IMR-90 (cell line): ENCODE measurements around the gene INMT. TPM values are rescaled to one million over a fixed set of nuclear protein-coding genes. Genes with fewer than 3 reads are reported as not detected.

Experiments
- ATAC-seq: fragments of 200-7000 bp; cut with Tn5 transposase; 2 replicates; pipeline ENCODE4 v1.9.1; 2020; ENCODE audit warnings: low read depth, mild to moderate bottlenecking, moderate library complexity
- BruUV-seq: library from RNA; stranded (reverse); fragments of 400-500 nt; replicated peaks from 2 replicates; lab custom pipeline; 2021; lab: Mats Ljungman, UMichigan
- CTCF ChIA-PET: fragments of 300-600 bp; formaldehyde crosslinking; extraction: SDS; loops from one replicate; lab custom pipeline; 2021; ENCODE audit warnings: antibody characterized with exemption; lab: Yijun Ruan, JAX
- POLR2A ChIA-PET: fragments of 300-600 bp; sonication (Branson Sonifier 250); formaldehyde crosslinking; loops from one replicate; lab custom pipeline; 2022; ENCODE audit warnings: antibody characterized with exemption; ENCODE audit not compliant: unreplicated experiment; lab: Charles Lee
- DNase-seq: peaks from one replicate; pipeline ENCODE4 v3.0.0; 2013
- H2AFZ ChIP-seq: replicated peaks from 2 replicates; pipeline ENCODE3; 2013; ENCODE audit warnings: low read length, mild to moderate bottlenecking; ENCODE audit not compliant: poor library complexity
- H2AK5ac ChIP-seq: 2 replicates; pipeline ENCODE4 v1.6.1; 2013; ENCODE audit warnings: low read depth, low read length, inconsistent platforms
- H2AK9ac ChIP-seq: replicated peaks from 2 replicates; pipeline ENCODE3; 2013; ENCODE audit warnings: mild to moderate bottlenecking, low read depth, low read length, moderate library complexity; ENCODE audit not compliant: poor library complexity
- H2BK120ac ChIP-seq: 2 replicates; pipeline ENCODE4 v1.6.1; 2013; ENCODE audit warnings: low read depth, low read length, inconsistent platforms
- H2BK15ac ChIP-seq: 3 replicates; pipeline ENCODE4 v1.6.1; 2013; ENCODE audit warnings: low read depth, low read length, inconsistent platforms
- H2BK20ac ChIP-seq: 2 replicates; pipeline ENCODE4 v1.6.1; 2013; ENCODE audit warnings: low read depth, mild to moderate bottlenecking, inconsistent platforms, low read length, moderate library complexity
- H2BK5ac ChIP-seq: 2 replicates; pipeline ENCODE4 v1.6.1; 2013; ENCODE audit warnings: mild to moderate bottlenecking, low read depth, low read length, inconsistent platforms; ENCODE audit not compliant: poor library complexity, severe bottlenecking
- H3K14ac ChIP-seq: replicated peaks from 2 replicates; pipeline ENCODE4 v1.6.1; 2013; ENCODE audit warnings: low read depth, low read length, inconsistent platforms
- H3K18ac ChIP-seq: 2 replicates; pipeline ENCODE4 v1.6.1; 2013; ENCODE audit warnings: low read depth, low read length, control low read depth
- H3K23ac ChIP-seq: 2 replicates; pipeline ENCODE4 v1.6.1; 2013; ENCODE audit warnings: low read depth, low read length, inconsistent platforms
- H3K27ac ChIP-seq: 2 replicates; pipeline ENCODE4 v1.5.1; 2013; ENCODE audit warnings: mild to moderate bottlenecking, control low read depth, low read length; ENCODE audit not compliant: insufficient read depth
- H3K27me3 ChIP-seq: 2 replicates; pipeline ENCODE4 v1.6.1; 2013; ENCODE audit warnings: low read length; ENCODE audit not compliant: control insufficient read depth, insufficient read depth
- H3K36me3 ChIP-seq: 2 replicates; pipeline ENCODE4 v1.6.1; 2013; ENCODE audit warnings: low read length, mixed read lengths; ENCODE audit not compliant: control insufficient read depth, insufficient read depth
- H3K4ac ChIP-seq: 2 replicates; pipeline ENCODE4 v1.6.1; 2013; ENCODE audit warnings: low read depth, low read length, inconsistent platforms
- H3K4me1 ChIP-seq: 2 replicates; pipeline ENCODE4 v1.6.1; 2013; ENCODE audit warnings: low read length, mixed read lengths; ENCODE audit not compliant: control insufficient read depth, insufficient read depth
- H3K4me2 ChIP-seq: 2 replicates; pipeline ENCODE4 v1.6.1; 2013; ENCODE audit warnings: low read depth, mild to moderate bottlenecking, control low read depth, low read length, moderate library complexity
- H3K4me3 ChIP-seq: 2 replicates; pipeline ENCODE4 v1.5.1; 2013; ENCODE audit warnings: low read depth, mild to moderate bottlenecking, control low read depth, low read length, moderate library complexity; ENCODE audit not compliant: insufficient read depth
- H3K56ac ChIP-seq: 2 replicates; pipeline ENCODE4 v1.6.1; 2013; ENCODE audit warnings: low read length, inconsistent platforms; ENCODE audit not compliant: insufficient read depth; ENCODE audit errors: extremely low read depth
- H3K79me1 ChIP-seq, 2 experiments: 2 replicates each; pipeline ENCODE4 v1.6.1; 2013; ENCODE audit warnings: low read length in 2 of 2, inconsistent platforms in 1 of 2, low read depth in 1 of 2
- H3K9ac ChIP-seq: 2 replicates; pipeline ENCODE4 v1.6.1; 2013; ENCODE audit warnings: low read depth, low read length, control low read depth
- H3K9me1 ChIP-seq: 2 replicates; pipeline ENCODE4 v1.6.1; 2013; ENCODE audit warnings: low read length, inconsistent platforms; ENCODE audit not compliant: insufficient read depth
- H3K9me3 ChIP-seq: 2 replicates; pipeline ENCODE4 v1.6.1; 2013; ENCODE audit warnings: low read length; ENCODE audit not compliant: control insufficient read depth, insufficient read depth
- H4K20me1 ChIP-seq: 2 replicates; pipeline ENCODE4 v1.6.1; 2013; ENCODE audit warnings: low read length, inconsistent platforms; ENCODE audit not compliant: insufficient read depth
- H4K5ac ChIP-seq: 2 replicates; pipeline ENCODE4 v1.6.1; 2013; ENCODE audit warnings: mild to moderate bottlenecking, low read depth, low read length, control low read depth
- H4K8ac ChIP-seq, 2 experiments: 2 replicates each; pipeline ENCODE4 v1.6.1; 2013; ENCODE audit warnings: low read depth in 2 of 2, low read length in 2 of 2, control low read depth in 1 of 2, inconsistent platforms in 1 of 2
- H4K91ac ChIP-seq: 2 replicates; pipeline ENCODE4 v1.6.1; 2013; ENCODE audit warnings: low read depth, low read length, inconsistent platforms; ENCODE audit not compliant: insufficient read depth
- CEBPB ChIP-seq: IDR thresholded peaks from 2 replicates; pipeline ENCODE4 v1.6.1; 2012; ENCODE audit warnings: low read depth, low read length, improper control_type of control experiment
- FOS ChIP-seq: fragments of 150-350 bp; IDR thresholded peaks from 2 replicates; pipeline ENCODE4 v1.6.1; 2016; ENCODE audit warnings: low read depth, low read length
- MAZ ChIP-seq: IDR thresholded peaks from 2 replicates; pipeline ENCODE4 v1.6.1; 2012; ENCODE audit warnings: low read depth, mild to moderate bottlenecking, low read length, improper control_type of control experiment, moderate library complexity, borderline replicate concordance
- RAD21 ChIP-seq: IDR thresholded peaks from 2 replicates; pipeline ENCODE4 v1.6.1; 2012; ENCODE audit warnings: low read length, improper control_type of control experiment
- RFX5 ChIP-seq: IDR thresholded peaks from 2 replicates; pipeline ENCODE4 v1.8.0; 2012; ENCODE audit warnings: low read depth, mild to moderate bottlenecking, low read length, moderate library complexity
- SMC3 ChIP-seq: fragments of 150-350 bp; IDR thresholded peaks from 2 replicates; pipeline ENCODE4 v1.6.1; 2016; ENCODE audit warnings: low read depth, mild to moderate bottlenecking, antibody characterized with exemption, low read length, moderate library complexity
- WGBS, 2 experiments: methylation state at CpG; one replicate each; pipeline versions ENCODE4 v1.1.5 to v1.1.7; 2013; ENCODE audit warnings: missing lambda C conversion rate in 2 of 2; ENCODE audit not compliant: insufficient read length in 1 of 2; ENCODE audit errors: extremely low coverage in 2 of 2; 5-methylcytosine and 5-hydroxymethylcytosine counted together
- dilution Hi-C: fragments of 300-500 bp; cut with HindIII; formaldehyde crosslinking; loops from one replicate; pipeline ENCODE4 v1.14.3; 2018; ENCODE audit warnings: low sequenced_read_pairs; ENCODE audit not compliant: unreplicated experiment
- in situ Hi-C: fragments of 300-500 bp; cut with MboI; formaldehyde crosslinking; loops from 3 replicates; pipeline ENCODE4 v1.14.3; 2019; ENCODE audit warnings: low sequenced_read_pairs, inconsistent platforms, mixed read lengths
- intact Hi-C: fragments of 100-400 bp; cut with micrococcal nuclease; formaldehyde crosslinking; loops from 2 replicates; pipeline ENCODE4 v1.10.0; 2022
- polyA plus RNA-seq, 3 experiments: library from polyadenylated mRNA; depleted of rRNA; stranded (reverse); fragments of >200 nt; gene quantifications; 2 replicates each; pipeline ENCODE4 v1.2.3, GENCODE V29; 2012; ENCODE audit warnings: low replicate concordance in 1 of 3
- total RNA-seq: library from RNA; depleted of rRNA; stranded (reverse); fragments of >200 nt; gene quantifications from 2 replicates; pipeline ENCODE4 v1.2.3, GENCODE V29; 2012
- TF ChIP-seq, protein P1 (sequence below): fragments of 150-350 bp; IDR thresholded peaks from 2 replicates; pipeline ENCODE4 v1.6.1; 2017; ENCODE audit warnings: mild to moderate bottlenecking, antibody characterized with exemption, low read length, low read depth
- TF ChIP-seq, protein P2 (sequence below): fragments of 150-350 bp; IDR thresholded peaks from 2 replicates; pipeline ENCODE4 v1.6.1; 2016; ENCODE audit warnings: low read depth, mild to moderate bottlenecking, low read length, moderate library complexity, borderline replicate concordance

Gene INMT
- total and polyA plus RNA-seq, 2 of the 4 experiments (the other 2 are of a cell fraction): 0.39 to 2.2 TPM

DNA sequence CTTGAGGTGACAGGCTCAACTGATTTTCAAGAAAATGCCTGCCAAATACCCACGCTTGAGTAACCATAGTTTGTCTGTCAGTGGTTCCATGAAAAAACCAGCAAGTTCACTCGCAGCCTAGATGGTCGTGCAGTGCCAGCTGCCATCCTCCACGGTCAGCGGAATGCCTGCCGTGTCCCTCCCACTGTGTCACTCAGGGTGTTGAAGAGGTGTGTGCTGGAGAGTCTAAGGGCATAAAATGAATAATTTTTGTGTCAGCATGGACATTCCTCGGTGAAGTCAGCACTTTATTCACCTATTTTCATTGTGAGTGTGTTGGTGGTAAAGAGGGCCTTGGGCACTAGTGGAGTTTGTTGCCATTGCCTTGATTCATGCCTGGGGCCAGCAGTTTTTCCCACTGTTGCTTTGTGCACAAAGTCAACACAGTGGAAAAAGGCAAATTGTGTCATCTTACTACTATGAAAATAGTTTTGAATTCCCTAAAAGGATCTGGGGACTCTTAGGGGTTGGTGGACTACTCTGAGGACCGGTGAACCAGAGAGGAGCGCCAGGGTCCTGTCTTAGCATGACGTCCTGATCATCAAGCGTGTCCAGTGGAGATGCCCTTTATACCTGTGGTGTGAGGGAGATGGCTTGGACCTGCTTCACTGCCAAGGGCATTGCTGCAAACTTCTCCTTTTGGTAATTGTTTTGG, 36.9 kb downstream of the INMT start:
- CTCF ChIA-PET: interaction anchor here (0.7 kb wide), 1 partner anchor 150 kb away, joined by 4 read pairs; no protein-coding TSS in a partner anchor
- in situ Hi-C loops: no loop called here
- no peak for ATAC-seq

More for the DNA sequence above, 36.9 kb downstream of the INMT start:
- Histone ChIP-seq H3K79me1 (peaks cover 0 to 7% of the 10 kb centered on the region in 2 experiments; a peak in 1 of 4 replicates), H3K27me3 (no peaks in the 10 kb centered on the region), H4K91ac (no peak overlapping the region), H3K4me3 (no peak overlapping the region), H3K14ac (peak overlapping the region; percentile 23; the same call in 1 of the 2 replicates), H3K23ac (no peak overlapping the region), H2BK120ac (peak overlapping the region; percentile 57), H3K4me1 (0 out of 2 replicates have a peak, but pooled peaks cover 5% of the 10 kb centered on the region), H4K20me1 (no peaks in the 10 kb centered on the region), H4K8ac (no peak overlapping the region), H2AK5ac (peak overlapping the region; percentile 56), H3K4me2 (no peak overlapping the region; the same call in 1 of the 2 replicates), H3K36me3 (peaks cover 13% of the 10 kb centered on the region), H3K4ac (peak overlapping the region; percentile 23), H3K18ac (no peak overlapping the region), H2BK20ac (peak overlapping the region; percentile 8), H4K5ac (no peak overlapping the region), H3K9ac (no peak overlapping the region), H3K9me3 (no peaks in the 10 kb centered on the region), H3K9me1 (peaks cover 18% of the 10 kb centered on the region), H3K27ac (0 out of 2 replicates have a peak overlapping the region, but pooled peaks have one; percentile 21), H2BK5ac (no peak overlapping the region), H2BK15ac (peak overlapping the region; percentile 41; the same call in 2 of the 3 replicates), H3K56ac (no peak overlapping the region), H2AFZ (no peak overlapping the region), H2AK9ac (peak overlapping the region; percentile 11)
- no CpG with 5 or more reads among the region's 11 CpGs for WGBS, 2 experiments
- TF ChIP-seq RAD21 (no peak), FOS (no peak), MAZ (no peak), CEBPB (no peak), SMC3 (no peak), RFX5 (no peak)
- TF ChIP-seq, protein P1, sequence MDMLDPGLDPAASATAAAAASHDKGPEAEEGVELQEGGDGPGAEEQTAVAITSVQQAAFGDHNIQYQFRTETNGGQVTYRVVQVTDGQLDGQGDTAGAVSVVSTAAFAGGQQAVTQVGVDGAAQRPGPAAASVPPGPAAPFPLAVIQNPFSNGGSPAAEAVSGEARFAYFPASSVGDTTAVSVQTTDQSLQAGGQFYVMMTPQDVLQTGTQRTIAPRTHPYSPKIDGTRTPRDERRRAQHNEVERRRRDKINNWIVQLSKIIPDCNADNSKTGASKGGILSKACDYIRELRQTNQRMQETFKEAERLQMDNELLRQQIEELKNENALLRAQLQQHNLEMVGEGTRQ: no peak
- TF ChIP-seq, protein P2, sequence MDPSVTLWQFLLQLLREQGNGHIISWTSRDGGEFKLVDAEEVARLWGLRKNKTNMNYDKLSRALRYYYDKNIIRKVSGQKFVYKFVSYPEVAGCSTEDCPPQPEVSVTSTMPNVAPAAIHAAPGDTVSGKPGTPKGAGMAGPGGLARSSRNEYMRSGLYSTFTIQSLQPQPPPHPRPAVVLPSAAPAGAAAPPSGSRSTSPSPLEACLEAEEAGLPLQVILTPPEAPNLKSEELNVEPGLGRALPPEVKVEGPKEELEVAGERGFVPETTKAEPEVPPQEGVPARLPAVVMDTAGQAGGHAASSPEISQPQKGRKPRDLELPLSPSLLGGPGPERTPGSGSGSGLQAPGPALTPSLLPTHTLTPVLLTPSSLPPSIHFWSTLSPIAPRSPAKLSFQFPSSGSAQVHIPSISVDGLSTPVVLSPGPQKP: no peak
- no TSS peak for BruUV-seq
- dilution Hi-C loops (no loop called here), intact Hi-C loops (no loop called here)
- no peak for DNase-seq
- POLR2A ChIA-PET: no interaction called here
